HEK293 (cell line): ENCODE data around the gene HNF1B.

Source experiments
- CTCF ChIA-PET: fragments of 350-600 bp; formaldehyde crosslinking; extraction: SDS; loops from one replicate; lab custom pipeline; 2021; ENCODE audit warnings: antibody characterized with exemption; lab: Yijun Ruan, JAX
- POLR2A ChIA-PET: fragments of 300-600 bp; formaldehyde crosslinking; extraction: SDS; loops from one replicate; lab custom pipeline; 2020; ENCODE audit warnings: antibody characterized with exemption, inconsistent platforms; lab: Yijun Ruan, JAX
- H3K27ac ChIP-seq: fragments of 200-500 bp; sonication (Bioruptor generic); 2 replicates; pipeline ENCODE4 v1.5.1; 2014; ENCODE audit warnings: low read depth, low read length, control low read depth, inconsistent platforms; ENCODE audit errors: extremely low read depth
- H3K36me3 ChIP-seq, 2 experiments: fragments of 200-500 bp in 1 of 2; sonication (Bioruptor generic) in 1 of 2; 1 replicate in 1 of 2; 2 replicates in 1 of 2; pipeline ENCODE4 v1.5.1; 2014 to 2017; ENCODE audit warnings: inconsistent platforms in 2 of 2, low read length in 2 of 2; ENCODE audit not compliant: control insufficient read depth in 2 of 2, insufficient read depth in 1 of 2
- H3K4me1 ChIP-seq: fragments of 200-500 bp; sonication (Bioruptor generic); 2 replicates; pipeline ENCODE4 v1.5.1; 2014; ENCODE audit warnings: mild to moderate bottlenecking, low read length, inconsistent platforms; ENCODE audit not compliant: control insufficient read depth, insufficient read depth
- H3K4me3 ChIP-seq: 2 replicates; pipeline ENCODE4 v1.5.1; 2011; ENCODE audit warnings: low read depth, mild to moderate bottlenecking, control low read depth, low read length, moderate library complexity
- H3K9me3 ChIP-seq: fragments of 200-500 bp; sonication (Bioruptor generic); 2 replicates; pipeline ENCODE4 v1.5.1; 2014; ENCODE audit warnings: low read depth, low read length, inconsistent platforms; ENCODE audit not compliant: control insufficient read depth, insufficient read depth
- GLI4 ChIP-seq: fragments of 450-650 bp; formaldehyde crosslinking; IDR thresholded peaks from 2 replicates; pipeline ENCODE4 v1.5.1; 2016; ENCODE audit warnings: missing biosample characterization, missing genetic modification characterization
- KLF8 ChIP-seq: fragments of 450-650 bp; formaldehyde crosslinking; IDR thresholded peaks from 2 replicates; pipeline ENCODE4 v1.5.1; 2016; ENCODE audit warnings: missing biosample characterization, missing genetic modification characterization
- OSR2 ChIP-seq: fragments of 450-650 bp; formaldehyde crosslinking; IDR thresholded peaks from 2 replicates; pipeline ENCODE4 v1.5.1; 2016; ENCODE audit warnings: missing biosample characterization, missing genetic modification characterization
- YY1 ChIP-seq: fragments of 450-650 bp; formaldehyde crosslinking; IDR thresholded peaks from 2 replicates; pipeline ENCODE4 v1.5.1; 2018; ENCODE audit warnings: missing biosample characterization, missing genetic modification characterization
- ZBTB48 ChIP-seq: fragments of 450-650 bp; formaldehyde crosslinking; IDR thresholded peaks from 2 replicates; pipeline ENCODE4 v1.5.1; 2016; ENCODE audit warnings: missing biosample characterization, missing genetic modification characterization
- ZBTB8A ChIP-seq: fragments of 450-650 bp; formaldehyde crosslinking; IDR thresholded peaks from 2 replicates; pipeline ENCODE4 v1.5.1; 2016; ENCODE audit warnings: missing biosample characterization, missing genetic modification characterization
- ZFP37 ChIP-seq: fragments of 450-650 bp; formaldehyde crosslinking; IDR thresholded peaks from 2 replicates; pipeline ENCODE4 v1.5.1; 2016; ENCODE audit warnings: missing biosample characterization, missing genetic modification characterization
- ZNF155 ChIP-seq: fragments of 450-650 bp; formaldehyde crosslinking; IDR thresholded peaks from 2 replicates; pipeline ENCODE4 v1.5.1; 2016; ENCODE audit warnings: missing biosample characterization, missing genetic modification characterization
- ZNF157 ChIP-seq: fragments of 450-650 bp; formaldehyde crosslinking; IDR thresholded peaks from 2 replicates; pipeline ENCODE4 v1.5.1; 2016; ENCODE audit warnings: missing biosample characterization, missing genetic modification characterization
- ZNF184 ChIP-seq: fragments of 450-650 bp; IDR thresholded peaks from 2 replicates; pipeline ENCODE4 v1.5.1; 2018; ENCODE audit warnings: missing biosample characterization, mild to moderate bottlenecking, missing genetic modification characterization
- ZNF24 ChIP-seq: fragments of 450-650 bp; formaldehyde crosslinking; IDR thresholded peaks from 2 replicates; pipeline ENCODE4 v1.5.1; 2016; ENCODE audit warnings: missing biosample characterization, missing genetic modification characterization
- ZNF394 ChIP-seq: fragments of 450-650 bp; formaldehyde crosslinking; IDR thresholded peaks from 2 replicates; pipeline ENCODE4 v1.5.1; 2016; ENCODE audit warnings: missing biosample characterization, missing genetic modification characterization, mild to moderate bottlenecking, moderate library complexity, borderline replicate concordance
- ZNF416 ChIP-seq: fragments of 450-650 bp; formaldehyde crosslinking; IDR thresholded peaks from 2 replicates; pipeline ENCODE4 v1.5.1; 2016; ENCODE audit warnings: missing biosample characterization, missing genetic modification characterization
- ZNF561 ChIP-seq: fragments of 450-650 bp; IDR thresholded peaks from 2 replicates; pipeline ENCODE4 v1.5.1; 2018; ENCODE audit warnings: missing biosample characterization, missing genetic modification characterization, borderline replicate concordance
- ZNF654 ChIP-seq: fragments of 450-650 bp; formaldehyde crosslinking; IDR thresholded peaks from 2 replicates; pipeline ENCODE4 v1.5.1; 2016; ENCODE audit warnings: low read depth, missing biosample characterization, missing genetic modification characterization
- ZNF664 ChIP-seq: fragments of 450-650 bp; formaldehyde crosslinking; IDR thresholded peaks from 2 replicates; pipeline ENCODE4 v1.5.1; 2016; ENCODE audit warnings: missing biosample characterization, missing genetic modification characterization
- ZNF677 ChIP-seq: fragments of 450-650 bp; IDR thresholded peaks from 2 replicates; pipeline ENCODE4 v1.5.0; 2018; ENCODE audit warnings: missing biosample characterization, mild to moderate bottlenecking, missing genetic modification characterization, moderate library complexity
- ZNF701 ChIP-seq: fragments of 450-650 bp; formaldehyde crosslinking; IDR thresholded peaks from 2 replicates; pipeline ENCODE4 v1.5.1; 2016; ENCODE audit warnings: missing biosample characterization, missing genetic modification characterization
- TF ChIP-seq, protein P1 (sequence below): fragments of 450-650 bp; formaldehyde crosslinking; optimal IDR thresholded peaks from 2 replicates; pipeline ENCODE3; 2016; ENCODE audit warnings: missing biosample characterization, mild to moderate bottlenecking, missing genetic modification characterization
- TF ChIP-seq, protein P2 (sequence below): fragments of 450-650 bp; formaldehyde crosslinking; IDR thresholded peaks from 2 replicates; pipeline ENCODE4 v1.5.1; 2016; ENCODE audit warnings: missing biosample characterization, missing genetic modification characterization
- TF ChIP-seq, protein P3 (sequence below): fragments of 450-650 bp; IDR thresholded peaks from 2 replicates; pipeline ENCODE4 v1.5.1; 2018; ENCODE audit warnings: missing biosample characterization, missing genetic modification characterization
- TF ChIP-seq, protein P4 (sequence below): fragments of 450-650 bp; formaldehyde crosslinking; IDR thresholded peaks from 2 replicates; pipeline ENCODE4 v1.5.1; 2017; ENCODE audit warnings: missing biosample characterization, missing genetic modification characterization
- TF ChIP-seq, protein P5 (sequence below): fragments of 450-650 bp; formaldehyde crosslinking; IDR thresholded peaks from 2 replicates; pipeline ENCODE4 v1.5.1; 2016; ENCODE audit warnings: missing biosample characterization, missing genetic modification characterization
- TF ChIP-seq, protein P6 (sequence below): fragments of 450-650 bp; formaldehyde crosslinking; IDR thresholded peaks from 2 replicates; pipeline ENCODE4 v1.5.1; 2017; ENCODE audit warnings: missing biosample characterization, mild to moderate bottlenecking, missing genetic modification characterization, moderate library complexity

The HNF1B gene

DNA sequence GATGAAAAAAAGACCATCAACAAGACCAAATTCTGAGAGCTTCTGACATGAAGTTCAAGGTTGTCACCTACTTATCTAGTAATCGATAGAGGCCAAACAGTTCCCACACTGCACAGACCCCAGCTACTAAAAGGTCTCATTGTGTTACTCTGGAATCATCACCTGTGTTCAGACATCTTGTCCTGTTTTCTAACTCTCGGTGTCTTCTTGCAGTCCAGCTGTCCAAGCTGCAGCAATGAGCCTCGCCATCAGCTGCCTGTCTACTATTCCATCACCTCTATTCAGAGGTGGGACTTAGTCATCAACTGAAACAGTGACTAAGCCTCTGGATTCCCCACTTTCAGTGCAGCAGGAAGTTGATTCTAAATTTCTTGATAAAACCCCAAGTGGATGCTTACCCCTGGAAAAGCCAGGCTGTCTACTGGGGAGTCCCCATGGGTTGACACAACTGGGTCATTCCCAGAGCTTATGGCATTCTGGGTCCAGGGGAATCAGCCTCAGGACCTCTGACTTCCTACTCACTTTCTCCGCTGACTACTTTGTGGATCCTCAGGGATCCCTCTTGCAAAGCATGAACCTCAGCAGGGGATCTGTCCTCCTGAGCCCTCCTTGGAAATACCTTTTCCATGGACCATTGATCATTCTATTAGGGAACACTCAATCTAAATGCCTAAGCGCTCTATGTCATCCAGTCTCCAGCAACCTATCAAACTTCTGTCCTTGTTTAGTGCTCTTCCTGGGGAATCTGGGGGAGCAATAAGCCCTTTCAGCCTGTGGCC, 46.5 kb downstream of the HNF1B start:
- Histone ChIP-seq H3K36me3 (no peaks in the 10 kb centered on the region), H3K4me3 (no peak overlapping the region), H3K9me3 (no peaks in the 10 kb centered on the region), H3K27ac (no peak overlapping the region), H3K4me1 (no peaks in the 10 kb centered on the region)
- TF ChIP-seq, protein P1, sequence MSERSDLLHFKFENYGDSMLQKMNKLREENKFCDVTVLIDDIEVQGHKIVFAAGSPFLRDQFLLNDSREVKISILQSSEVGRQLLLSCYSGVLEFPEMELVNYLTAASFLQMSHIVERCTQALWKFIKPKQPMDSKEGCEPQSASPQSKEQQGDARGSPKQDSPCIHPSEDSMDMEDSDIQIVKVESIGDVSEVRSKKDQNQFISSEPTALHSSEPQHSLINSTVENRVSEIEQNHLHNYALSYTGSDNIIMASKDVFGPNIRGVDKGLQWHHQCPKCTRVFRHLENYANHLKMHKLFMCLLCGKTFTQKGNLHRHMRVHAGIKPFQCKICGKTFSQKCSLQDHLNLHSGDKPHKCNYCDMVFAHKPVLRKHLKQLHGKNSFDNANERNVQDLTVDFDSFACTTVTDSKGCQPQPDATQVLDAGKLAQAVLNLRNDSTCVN, result no peak
- TF ChIP-seq GLI4 (tag by site-specific recombination) (no peak), ZNF654 (tag by site-specific recombination) (no peak), KLF8 (tag by site-specific recombination) (no peak), ZNF664 (no peak), ZNF561 (no peak), ZNF677 (tag by site-specific recombination) (no peak)
- TF ChIP-seq, protein P2, sequence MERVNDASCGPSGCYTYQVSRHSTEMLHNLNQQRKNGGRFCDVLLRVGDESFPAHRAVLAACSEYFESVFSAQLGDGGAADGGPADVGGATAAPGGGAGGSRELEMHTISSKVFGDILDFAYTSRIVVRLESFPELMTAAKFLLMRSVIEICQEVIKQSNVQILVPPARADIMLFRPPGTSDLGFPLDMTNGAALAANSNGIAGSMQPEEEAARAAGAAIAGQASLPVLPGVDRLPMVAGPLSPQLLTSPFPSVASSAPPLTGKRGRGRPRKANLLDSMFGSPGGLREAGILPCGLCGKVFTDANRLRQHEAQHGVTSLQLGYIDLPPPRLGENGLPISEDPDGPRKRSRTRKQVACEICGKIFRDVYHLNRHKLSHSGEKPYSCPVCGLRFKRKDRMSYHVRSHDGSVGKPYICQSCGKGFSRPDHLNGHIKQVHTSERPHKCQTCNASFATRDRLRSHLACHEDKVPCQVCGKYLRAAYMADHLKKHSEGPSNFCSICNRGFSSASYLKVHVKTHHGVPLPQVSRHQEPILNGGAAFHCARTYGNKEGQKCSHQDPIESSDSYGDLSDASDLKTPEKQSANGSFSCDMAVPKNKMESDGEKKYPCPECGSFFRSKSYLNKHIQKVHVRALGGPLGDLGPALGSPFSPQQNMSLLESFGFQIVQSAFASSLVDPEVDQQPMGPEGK, result no peak
- ChIA-PET POLR2A (no interaction called here), CTCF (interaction anchor here (0.5 to 1.3 kb wide), 2 partner anchors 118 to 159 kb away, joined by 3 to 4 read pairs; no protein-coding TSS in a partner anchor)

DNA sequence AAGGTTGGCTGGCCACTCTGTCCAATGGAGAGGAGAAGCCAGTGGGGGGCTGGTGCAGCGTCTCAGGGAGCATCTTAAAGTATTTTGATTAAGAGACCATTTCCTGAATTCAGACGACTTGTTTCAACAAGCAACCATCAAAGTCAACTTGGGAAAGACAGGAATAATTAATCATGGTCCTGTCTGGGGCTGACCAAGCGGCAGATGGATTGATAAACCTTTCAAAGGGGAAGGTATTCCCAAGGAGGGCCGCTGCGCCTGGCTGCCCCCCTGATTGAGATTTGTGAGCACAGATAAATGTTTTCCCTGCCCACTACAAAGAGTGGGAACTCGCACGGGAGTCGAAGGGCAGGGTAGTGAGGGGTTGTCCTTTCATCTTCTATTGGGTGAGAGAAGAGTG, 47.5 kb downstream of the HNF1B start:
- no peaks in the 10 kb centered on the region for H3K36me3 ChIP-seq
- H3K4me3 ChIP-seq, result no peak overlapping the region
- POLR2A ChIA-PET, result no interaction called here
- no peak overlapping the region for H3K27ac ChIP-seq
- no peaks in the 10 kb centered on the region for H3K4me1 ChIP-seq
- CTCF ChIA-PET, result interaction anchor here (0.5 to 1.3 kb wide), 2 partner anchors 119 to 160 kb away, joined by 3 to 4 read pairs; no protein-coding TSS in a partner anchor
- no peaks in the 10 kb centered on the region for H3K9me3 ChIP-seq
- no peak for TF ChIP-seq YY1 (tag by site-specific recombination)
- TF ChIP-seq OSR2 (tag by site-specific recombination), result no peak
- TF ChIP-seq ZNF24 (tag by site-specific recombination), result no peak
- TF ChIP-seq, protein P3, sequence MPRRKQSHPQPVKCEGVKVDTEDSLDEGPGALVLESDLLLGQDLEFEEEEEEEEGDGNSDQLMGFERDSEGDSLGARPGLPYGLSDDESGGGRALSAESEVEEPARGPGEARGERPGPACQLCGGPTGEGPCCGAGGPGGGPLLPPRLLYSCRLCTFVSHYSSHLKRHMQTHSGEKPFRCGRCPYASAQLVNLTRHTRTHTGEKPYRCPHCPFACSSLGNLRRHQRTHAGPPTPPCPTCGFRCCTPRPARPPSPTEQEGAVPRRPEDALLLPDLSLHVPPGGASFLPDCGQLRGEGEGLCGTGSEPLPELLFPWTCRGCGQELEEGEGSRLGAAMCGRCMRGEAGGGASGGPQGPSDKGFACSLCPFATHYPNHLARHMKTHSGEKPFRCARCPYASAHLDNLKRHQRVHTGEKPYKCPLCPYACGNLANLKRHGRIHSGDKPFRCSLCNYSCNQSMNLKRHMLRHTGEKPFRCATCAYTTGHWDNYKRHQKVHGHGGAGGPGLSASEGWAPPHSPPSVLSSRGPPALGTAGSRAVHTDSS, result no peak
- TF ChIP-seq ZNF157 (tag by site-specific recombination), result no peak
- no peak for TF ChIP-seq ZNF416 (tag by site-specific recombination)
- TF ChIP-seq ZNF394, result no peak
- TF ChIP-seq ZFP37 (tag by site-specific recombination), result no peak
- TF ChIP-seq ZNF184, result no peak
- TF ChIP-seq, protein P4, sequence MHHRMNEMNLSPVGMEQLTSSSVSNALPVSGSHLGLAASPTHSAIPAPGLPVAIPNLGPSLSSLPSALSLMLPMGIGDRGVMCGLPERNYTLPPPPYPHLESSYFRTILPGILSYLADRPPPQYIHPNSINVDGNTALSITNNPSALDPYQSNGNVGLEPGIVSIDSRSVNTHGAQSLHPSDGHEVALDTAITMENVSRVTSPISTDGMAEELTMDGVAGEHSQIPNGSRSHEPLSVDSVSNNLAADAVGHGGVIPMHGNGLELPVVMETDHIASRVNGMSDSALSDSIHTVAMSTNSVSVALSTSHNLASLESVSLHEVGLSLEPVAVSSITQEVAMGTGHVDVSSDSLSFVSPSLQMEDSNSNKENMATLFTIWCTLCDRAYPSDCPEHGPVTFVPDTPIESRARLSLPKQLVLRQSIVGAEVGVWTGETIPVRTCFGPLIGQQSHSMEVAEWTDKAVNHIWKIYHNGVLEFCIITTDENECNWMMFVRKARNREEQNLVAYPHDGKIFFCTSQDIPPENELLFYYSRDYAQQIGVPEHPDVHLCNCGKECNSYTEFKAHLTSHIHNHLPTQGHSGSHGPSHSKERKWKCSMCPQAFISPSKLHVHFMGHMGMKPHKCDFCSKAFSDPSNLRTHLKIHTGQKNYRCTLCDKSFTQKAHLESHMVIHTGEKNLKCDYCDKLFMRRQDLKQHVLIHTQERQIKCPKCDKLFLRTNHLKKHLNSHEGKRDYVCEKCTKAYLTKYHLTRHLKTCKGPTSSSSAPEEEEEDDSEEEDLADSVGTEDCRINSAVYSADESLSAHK (tag by site-specific recombination), result no peak
- no peak for TF ChIP-seq ZNF701
- no peak for TF ChIP-seq ZBTB8A (tag by site-specific recombination)
- TF ChIP-seq, protein P5, sequence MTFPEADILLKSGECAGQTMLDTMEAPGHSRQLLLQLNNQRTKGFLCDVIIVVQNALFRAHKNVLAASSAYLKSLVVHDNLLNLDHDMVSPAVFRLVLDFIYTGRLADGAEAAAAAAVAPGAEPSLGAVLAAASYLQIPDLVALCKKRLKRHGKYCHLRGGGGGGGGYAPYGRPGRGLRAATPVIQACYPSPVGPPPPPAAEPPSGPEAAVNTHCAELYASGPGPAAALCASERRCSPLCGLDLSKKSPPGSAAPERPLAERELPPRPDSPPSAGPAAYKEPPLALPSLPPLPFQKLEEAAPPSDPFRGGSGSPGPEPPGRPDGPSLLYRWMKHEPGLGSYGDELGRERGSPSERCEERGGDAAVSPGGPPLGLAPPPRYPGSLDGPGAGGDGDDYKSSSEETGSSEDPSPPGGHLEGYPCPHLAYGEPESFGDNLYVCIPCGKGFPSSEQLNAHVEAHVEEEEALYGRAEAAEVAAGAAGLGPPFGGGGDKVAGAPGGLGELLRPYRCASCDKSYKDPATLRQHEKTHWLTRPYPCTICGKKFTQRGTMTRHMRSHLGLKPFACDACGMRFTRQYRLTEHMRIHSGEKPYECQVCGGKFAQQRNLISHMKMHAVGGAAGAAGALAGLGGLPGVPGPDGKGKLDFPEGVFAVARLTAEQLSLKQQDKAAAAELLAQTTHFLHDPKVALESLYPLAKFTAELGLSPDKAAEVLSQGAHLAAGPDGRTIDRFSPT (tag by site-specific recombination), result no peak
- no peak for TF ChIP-seq ZNF155 (tag by site-specific recombination)
- TF ChIP-seq, protein P6, sequence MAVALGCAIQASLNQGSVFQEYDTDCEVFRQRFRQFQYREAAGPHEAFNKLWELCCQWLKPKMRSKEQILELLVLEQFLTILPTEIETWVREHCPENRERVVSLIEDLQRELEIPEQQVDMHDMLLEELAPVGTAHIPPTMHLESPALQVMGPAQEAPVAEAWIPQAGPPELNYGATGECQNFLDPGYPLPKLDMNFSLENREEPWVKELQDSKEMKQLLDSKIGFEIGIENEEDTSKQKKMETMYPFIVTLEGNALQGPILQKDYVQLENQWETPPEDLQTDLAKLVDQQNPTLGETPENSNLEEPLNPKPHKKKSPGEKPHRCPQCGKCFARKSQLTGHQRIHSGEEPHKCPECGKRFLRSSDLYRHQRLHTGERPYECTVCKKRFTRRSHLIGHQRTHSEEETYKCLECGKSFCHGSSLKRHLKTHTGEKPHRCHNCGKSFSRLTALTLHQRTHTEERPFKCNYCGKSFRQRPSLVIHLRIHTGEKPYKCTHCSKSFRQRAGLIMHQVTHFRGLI (tag by site-specific recombination), result no peak
- TF ChIP-seq ZBTB48, result no peak
